Endothelial cell of umbilical vein (primary cell): ENCODE measurements around the gene TP53BP1. TPM values are rescaled to one million over a fixed set of nuclear protein-coding genes. Genes with fewer than 3 reads are reported as not detected.

Experiments
- BruUV-seq: library from RNA; stranded (reverse); fragments of 400-500 nt; replicated peaks from 2 replicates; lab custom pipeline; 2021; lab: Mats Ljungman, UMichigan
- CTCF ChIA-PET: fragments of 300-600, 350-600 bp; sonication (Branson Sonifier 250); formaldehyde crosslinking; loops from one replicate; lab custom pipeline; 2021; ENCODE audit warnings: antibody characterized with exemption, inconsistent platforms; lab: Charles Lee
- POLR2A ChIA-PET: fragments of 300-600, 350-600 bp; sonication (Branson Sonifier 250); formaldehyde crosslinking; loops from one replicate; lab custom pipeline; 2021; ENCODE audit warnings: antibody characterized with exemption, inconsistent platforms; lab: Charles Lee
- DNase-seq: peaks from one replicate; pipeline ENCODE4 v3.0.0-alpha.2; 2011; ENCODE audit warnings: low read depth, low spot score
- FAIRE-seq: peaks from 2 replicates; lab custom pipeline; 2011; peaks lifted over from hg19 to GRCh38; lab: Jason Lieb, UNC
- H2AFZ ChIP-seq: 2 replicates; pipeline ENCODE4 v1.6.0; 2012; ENCODE audit warnings: low read depth, low read length, control low read depth, inconsistent platforms
- H3K27ac ChIP-seq: 2 replicates; pipeline ENCODE4 v1.5.1; 2011; ENCODE audit warnings: low read depth, mild to moderate bottlenecking, control low read depth, low read length, moderate library complexity; ENCODE audit not compliant: insufficient read depth
- H3K27me3 ChIP-seq, 2 experiments: 2 replicates each; pipeline versions ENCODE4 v1.6.0 to v1.6.1; 2011; ENCODE audit warnings: low read length in 2 of 2, mixed read lengths in 1 of 2; ENCODE audit not compliant: control insufficient read depth in 2 of 2, insufficient read depth in 2 of 2
- H3K36me3 ChIP-seq, 2 experiments: 2 replicates in 1 of 2; 3 replicates in 1 of 2; pipeline ENCODE4 v1.5.1; 2011; ENCODE audit warnings: low read length in 2 of 2, mild to moderate bottlenecking in 1 of 2, moderate library complexity in 1 of 2; ENCODE audit not compliant: control insufficient read depth in 2 of 2, insufficient read depth in 2 of 2; ENCODE audit errors: extremely low read depth in 1 of 2
- H3K4me1 ChIP-seq: 3 replicates; pipeline ENCODE4 v1.5.1; 2011; ENCODE audit warnings: mild to moderate bottlenecking, low read length; ENCODE audit not compliant: control insufficient read depth, insufficient read depth; ENCODE audit errors: extremely low read depth
- H3K4me2 ChIP-seq: 2 replicates; pipeline ENCODE4 v1.6.1; 2011; ENCODE audit warnings: low read length, control low read depth, mixed read lengths; ENCODE audit not compliant: insufficient read depth
- H3K4me3 ChIP-seq, 3 experiments: fragments of 200-600 bp in 1 of 3; sonication (generic), shearing (Covaris generic) in 1 of 3; replicated peaks in 1 of 3; 2 replicates each; pipeline ENCODE4 v1.5.1; 2011 to 2016; ENCODE audit warnings: control low read depth in 3 of 3, low read length in 3 of 3, mild to moderate bottlenecking in 2 of 3, inconsistent platforms in 1 of 3, low read depth in 1 of 3, moderate library complexity in 1 of 3; ENCODE audit not compliant: insufficient read depth in 1 of 3
- H3K79me2 ChIP-seq: 2 replicates; pipeline ENCODE4 v1.6.0; 2012; ENCODE audit warnings: low read length, inconsistent platforms; ENCODE audit not compliant: control insufficient read depth, insufficient read depth
- H3K9ac ChIP-seq: replicated peaks from 2 replicates; pipeline ENCODE3; 2011; ENCODE audit warnings: low read length, control low read depth; ENCODE audit not compliant: insufficient read depth; ENCODE audit errors: extremely low read depth
- H3K9me1 ChIP-seq: replicated peaks from 3 replicates; pipeline ENCODE4 v1.6.0; 2011; ENCODE audit warnings: mild to moderate bottlenecking, low read length; ENCODE audit not compliant: control insufficient read depth, insufficient read depth; ENCODE audit errors: extremely low read depth
- H3K9me3 ChIP-seq: replicated peaks from 2 replicates; pipeline ENCODE4 v1.5.1; 2012; ENCODE audit warnings: low read length, inconsistent platforms; ENCODE audit not compliant: control insufficient read depth, insufficient read depth
- H4K20me1 ChIP-seq: replicated peaks from 2 replicates; pipeline ENCODE3; 2011; ENCODE audit warnings: mild to moderate bottlenecking, low read length; ENCODE audit not compliant: control insufficient read depth, insufficient read depth; ENCODE audit errors: extremely low read depth
- CTCF ChIP-seq, 2 donors: IDR thresholded peaks; 1 replicate in 1 of 2; 2 replicates in 1 of 2; pipeline ENCODE4 v1.5.1; 2011; ENCODE audit warnings: low read length in 2 of 2, mild to moderate bottlenecking in 2 of 2, moderate library complexity in 2 of 2, control low read depth in 1 of 2, inconsistent platforms in 1 of 2, low read depth in 1 of 2; ENCODE audit not compliant: insufficient read depth in 1 of 2; ENCODE audit errors: extremely low read depth in 1 of 2
- EZH2 ChIP-seq: IDR thresholded peaks from 2 replicates; pipeline ENCODE4 v1.6.1; 2012; ENCODE audit warnings: borderline replicate concordance, low read depth, mild to moderate bottlenecking, moderate library complexity, low read length, inconsistent platforms; ENCODE audit not compliant: severe bottlenecking
- FOS ChIP-seq: IDR thresholded peaks from 2 replicates; pipeline ENCODE4 v1.6.1; 2011; ENCODE audit warnings: mild to moderate bottlenecking, low read length, moderate library complexity, borderline replicate concordance; ENCODE audit not compliant: insufficient read depth
- GATA2 ChIP-seq: IDR thresholded peaks from 2 replicates; pipeline ENCODE4 v1.7.0; 2011; ENCODE audit warnings: low read depth, mild to moderate bottlenecking, moderate library complexity, mixed read lengths, low read length; ENCODE audit not compliant: insufficient read length, insufficient read depth
- JUN ChIP-seq: IDR thresholded peaks from 2 replicates; pipeline ENCODE4 v1.6.1; 2011; ENCODE audit warnings: borderline replicate concordance, low read depth; ENCODE audit not compliant: insufficient read length, insufficient read depth
- MAX ChIP-seq: IDR thresholded peaks from 2 replicates; pipeline ENCODE4 v1.6.1; 2011; ENCODE audit not compliant: insufficient read depth, insufficient read length
- MYC ChIP-seq: IDR thresholded peaks from one replicate; pipeline ENCODE4 v1.6.1; 2011; ENCODE audit warnings: mild to moderate bottlenecking, low read depth, low read length
- POLR2A ChIP-seq: IDR thresholded peaks from 2 replicates; pipeline ENCODE4 v1.6.1; 2012; ENCODE audit warnings: low read depth, mild to moderate bottlenecking, control low read depth, low read length
- POLR2AphosphoS5 ChIP-seq: IDR thresholded peaks from 2 replicates; pipeline ENCODE4 v1.6.1; 2012; ENCODE audit warnings: low read depth, mild to moderate bottlenecking, control low read depth, low read length, moderate library complexity; ENCODE audit not compliant: insufficient read depth
- dilution Hi-C: fragments of 300-500 bp; cut with MboI; formaldehyde crosslinking; loops from one replicate; pipeline ENCODE4 v1.15.0; 2019; ENCODE audit warnings: low sequenced_read_pairs; ENCODE audit not compliant: extremely low pct_ligation_motif_present
- intact Hi-C: fragments of 100-400 bp; cut with micrococcal nuclease; formaldehyde crosslinking; loops from one replicate; pipeline ENCODE4 v1.10.0; 2022
- polyA plus RNA-seq, 4 experiments: library from polyadenylated mRNA; depleted of rRNA in 3 of 4; stranded (reverse) in 3 of 4; unstranded in 1 of 4; fragments of >200 nt; gene quantifications; 2 replicates each; pipeline versions ENCODE4 v1.2.1 to v1.2.3, GENCODE V29; 2011 to 2012; ENCODE audit warnings: missing spikeins in 1 of 4
- total RNA-seq: library from RNA; stranded (reverse); gene quantifications from 2 replicates; pipeline ENCODE4 v1.2.3, GENCODE V29; 2021

Gene TP53BP1
- total and polyA plus RNA-seq, 2 donors (not counting 3 experiments of a cell fraction or from before 2014, with no cell fraction given), result 28.1 to 59.5 TPM

- Histone ChIP-seq H3K27me3 (peaks cover 0 to 2% of the 10 kb centered on the region in 2 experiments), H3K27ac (no peak overlapping the region), H3K9me3 (no peaks in the 10 kb centered on the region), H3K4me2 (no peak overlapping the region), H3K4me3 (no peak overlapping the region), H3K36me3 (no peaks in the 10 kb centered on the region), H3K9me1 (no peaks in the 10 kb centered on the region), H3K9ac (no peak overlapping the region), H3K4me1 (peaks cover 7% of the 10 kb centered on the region), H4K20me1 (no peaks in the 10 kb centered on the region), H3K79me2 (no peaks in the 10 kb centered on the region), H2AFZ (no peak overlapping the region)
- CTCF ChIA-PET, result interaction anchor here (1.1 kb wide), 1 partner anchor 9 kb away, joined by 3 read pairs; no protein-coding TSS in a partner anchor
- TF ChIP-seq JUN (no peak), MYC (no peak), MAX (no peak), GATA2 (no peak), POLR2AphosphoS5 (no peak), POLR2A (no peak), FOS (no peak), CTCF (IDR thresholded peaks at IDR 0.05; ENCODE audit: extremely low read depth in 1 of 2, insufficient read depth in 1 of 2, low read depth in 1 of 2, low read length in 2 of 2) (no peak), EZH2 (no peak)
- FAIRE-seq (no peak), DNase-seq (no peak)
- dilution Hi-C loops, result no loop called here
- BruUV-seq, result no TSS peak
- POLR2A ChIA-PET, result no interaction called here
- intact Hi-C loops, result no loop called here
Measured at GRCh38 chr15:43505738-43506137, 12.8 kb upstream of the TP53BP1 start.
